Right cardiac atrium (tissue), 5 donors: ENCODE results near the gene TIMM23. TPM values are rescaled to one million over a fixed set of nuclear protein-coding genes. Genes with fewer than 3 reads are reported as not detected.
"Not testable (repeated sequence)": the region's sequence is repeated elsewhere in the genome, so short reads cannot be mapped to it uniquely, and the experiment has no call there.

Experiments used
- ATAC-seq, 2 donors: fragments of 200-7000 bp; cut with Tn5 transposase; one replicate each; pipeline versions ENCODE4 v1.8.0 to v1.9.1; 2020; ENCODE audit warnings: moderate library complexity in 2 of 2, mild to moderate bottlenecking in 1 of 2
- DNase-seq, 3 donors: peaks; one replicate each; pipeline ENCODE4 v3.0.0-alpha.2; 2020
- H3K27ac ChIP-seq: one replicate; pipeline ENCODE4 v1.5.1; 2013; ENCODE audit warnings: mild to moderate bottlenecking, low read length, control low read depth, moderate library complexity
- H3K27me3 ChIP-seq: one replicate; pipeline ENCODE4 v1.6.1; 2013; ENCODE audit not compliant: control insufficient read depth, insufficient read depth
- H3K4me1 ChIP-seq: one replicate; pipeline ENCODE4 v1.6.1; 2013; ENCODE audit warnings: low read length; ENCODE audit not compliant: control insufficient read depth, insufficient read depth
- H3K4me3 ChIP-seq: one replicate; pipeline ENCODE4 v1.5.1; 2013; ENCODE audit warnings: low read length, control low read depth
- H3K9me3 ChIP-seq: one replicate; pipeline ENCODE4 v1.6.1; 2013; ENCODE audit warnings: low read length; ENCODE audit not compliant: control insufficient read depth
- WGBS: extraction: QIAGEN DNeasy Blood & Tissue Kit; methylation state at CpG from one replicate; pipeline ENCODE4 v1.1.7; 2013; 5-methylcytosine and 5-hydroxymethylcytosine counted together
- intact Hi-C, 4 donors: fragments of 100-400 bp; cut with DNase I; formaldehyde crosslinking; loops; one replicate each; pipeline versions ENCODE4 v1.11.0 to v1.14.0; 2022 to 2023
- long read RNA-seq, 4 donors: library from polyadenylated mRNA; unstranded; transcript quantifications; one replicate each; pipeline ENCODE4 v2.0.0, GENCODE V29; 2020 to 2021
- polyA plus RNA-seq: library from polyadenylated mRNA; stranded (reverse); fragments of 200-250 nt; gene quantifications from one replicate; pipeline ENCODE4 v1.2.3, GENCODE V29; 2013
- total RNA-seq, 4 donors: library from RNA; stranded (reverse); fragmentation: NEBNext Ultra II Directional; extraction: Animal tissue kit (Norgen Biotek cat#: 25700); gene quantifications; one replicate each; pipeline ENCODE4 v1.2.1, GENCODE V29; 2021
- donor health status: healthy with polysubstance abuse.
- donor health status: DM: no; HTN: yes; CAD: no.
- donor health status: DM: no; HTN: no; CAD: no.
- donor health status: DM: no; HTN: yes; CAD: no; lungs with severe emphysema.
- donor health status: DM: yes; HTN: yes; CAD: no.

Gene TIMM23, protein sequence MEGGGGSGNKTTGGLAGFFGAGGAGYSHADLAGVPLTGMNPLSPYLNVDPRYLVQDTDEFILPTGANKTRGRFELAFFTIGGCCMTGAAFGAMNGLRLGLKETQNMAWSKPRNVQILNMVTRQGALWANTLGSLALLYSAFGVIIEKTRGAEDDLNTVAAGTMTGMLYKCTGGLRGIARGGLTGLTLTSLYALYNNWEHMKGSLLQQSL
- 10 to 100 TPM; 61.2 to 75.7 (median 68.3) TPM for total RNA-seq
- 117 TPM for polyA plus RNA-seq
- long read RNA-seq, donor 1, transcript TIMM23-201 (7 exons, 1,222 nt): major isoform, 71 of 73 reads
- long read RNA-seq, donor 1, partial matches to known transcripts: 0 of 73 reads
- long read RNA-seq, donor 1, other reads (novel, unspliced or antisense): 2 of 73 reads
- long read RNA-seq, donor 2, transcript TIMM23-201 (7 exons, 1,222 nt): major isoform, 44 of 46 reads
- long read RNA-seq, donor 2, partial matches to known transcripts: 0 of 46 reads
- long read RNA-seq, donor 2, other reads (novel, unspliced or antisense): 2 of 46 reads
- long read RNA-seq, donor 3, transcript TIMM23-201 (7 exons, 1,222 nt): major isoform, 117 of 127 reads
- long read RNA-seq, donor 3, partial matches to known transcripts: 3 of 127 reads
- long read RNA-seq, donor 3, other reads (novel, unspliced or antisense): 7 of 127 reads
- long read RNA-seq, donor 4, transcript TIMM23-201 (7 exons, 1,222 nt): major isoform, 30 of 31 reads
- long read RNA-seq, donor 4, partial matches to known transcripts: 0 of 31 reads
- long read RNA-seq, donor 4, other reads (novel, unspliced or antisense): 1 of 31 reads

DNA sequence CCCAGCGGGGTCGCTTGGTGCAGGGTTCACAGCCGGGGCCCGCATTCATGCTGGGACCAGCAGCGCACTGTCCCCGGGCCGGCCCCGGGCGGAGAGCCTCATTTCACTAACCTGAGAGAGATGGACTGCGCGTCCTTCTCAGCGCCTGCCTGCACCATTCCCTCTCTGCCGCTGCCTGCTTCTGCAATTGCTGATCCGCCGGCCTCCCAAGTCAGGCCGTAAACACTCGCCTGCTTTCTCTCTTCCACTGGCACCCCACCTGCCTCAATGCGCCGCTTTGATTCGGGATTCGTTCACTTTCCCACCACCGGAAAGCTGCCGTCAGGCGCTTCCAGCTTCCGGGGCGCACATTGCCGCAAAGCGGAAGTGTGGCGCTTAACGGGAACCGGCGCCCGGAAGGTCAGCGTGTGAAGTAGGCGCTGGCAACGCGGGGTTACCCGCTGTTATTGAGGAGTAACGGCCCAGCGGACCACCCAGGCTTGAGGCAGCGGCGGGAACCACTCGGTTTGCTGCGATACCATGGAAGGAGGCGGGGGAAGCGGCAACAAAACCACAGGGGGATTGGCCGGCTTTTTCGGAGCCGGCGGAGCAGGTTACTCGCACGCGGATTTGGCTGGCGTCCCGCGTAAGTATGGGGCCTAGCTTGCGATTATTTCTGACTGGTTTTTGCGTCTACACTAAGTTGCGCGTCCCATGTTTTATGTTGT is at the start of gene TIMM23:
TIMM23 (plus strand) TSS at position 384 of the 707 bp plus-strand sequence; CDS start at position 520, 136 bp downstream.
- DNase-seq (peak; percentile 88 to 93 (median 93)), ATAC-seq (peak; percentile 95 to 97)
- intact Hi-C loops, H3K4me1 ChIP-seq, H3K9me3 ChIP-seq, H3K27me3 ChIP-seq: not testable (repeated sequence)
- peak within 1 kb of the TSS; percentile 83 for H3K27ac ChIP-seq
- H3K4me3 ChIP-seq: peak within 1 kb of the TSS; percentile 68
- under 1% methylated on average over 60 of the region's 60 CpGs for WGBS

DNA sequence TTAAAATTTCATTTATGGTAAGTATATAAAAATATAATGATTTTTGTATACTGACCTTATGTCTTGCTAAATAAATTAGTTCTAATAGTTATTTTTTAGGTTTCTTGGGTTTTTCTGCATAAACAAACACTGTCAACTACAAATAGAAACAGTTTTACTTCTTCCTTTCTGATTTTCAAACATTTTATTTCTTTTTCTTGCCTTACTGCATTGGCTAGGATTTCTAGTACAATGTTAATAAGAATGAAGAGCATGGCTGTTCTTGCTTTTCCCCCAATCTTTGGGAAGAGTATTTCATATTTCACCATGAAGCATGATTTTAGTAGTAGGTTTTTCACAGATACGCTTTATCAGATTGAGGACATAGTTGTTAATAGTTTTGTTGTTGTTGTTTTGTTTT is 45.5 kb upstream of the TIMM23 start:
- DNase-seq, intact Hi-C loops, H3K27ac ChIP-seq, H3K4me3 ChIP-seq, H3K4me1 ChIP-seq, H3K27me3 ChIP-seq, ATAC-seq, H3K9me3 ChIP-seq: not testable (repeated sequence)
- WGBS: 99% methylated on average over 1 of the region's 1 CpG

GRCh38 chr10:45931305-45931704 is 41.0 kb upstream of the TIMM23 start:
- H3K4me3 ChIP-seq, H3K4me1 ChIP-seq, H3K9me3 ChIP-seq, H3K27me3 ChIP-seq, DNase-seq, H3K27ac ChIP-seq, intact Hi-C loops, ATAC-seq: not testable (repeated sequence)
- 85% methylated on average over 3 of the region's 4 CpGs for WGBS

DNA sequence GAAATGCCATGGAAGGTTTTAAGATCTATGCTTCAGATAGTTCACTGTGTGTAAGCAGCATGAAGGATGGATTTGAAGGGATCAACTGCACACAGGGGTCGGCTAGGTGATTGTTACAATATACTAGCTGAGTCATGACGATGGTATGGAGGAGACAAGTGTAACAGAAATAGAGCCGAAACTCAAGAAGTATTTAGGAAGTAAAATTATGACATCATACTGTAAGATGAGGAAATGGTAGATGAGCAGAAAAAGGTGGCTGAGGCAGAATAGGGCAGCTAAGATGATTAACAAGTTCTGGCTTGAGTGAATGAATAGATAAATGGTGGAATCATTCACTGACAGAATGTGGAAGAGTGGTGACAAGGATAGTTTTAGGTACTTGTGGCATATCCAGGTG is 37.5 kb upstream of the TIMM23 start:
- DNase-seq, H3K27me3 ChIP-seq, ATAC-seq, H3K9me3 ChIP-seq, H3K27ac ChIP-seq, intact Hi-C loops, H3K4me3 ChIP-seq, H3K4me1 ChIP-seq: not testable (repeated sequence)
- WGBS: 83% methylated on average over 3 of the region's 3 CpGs

DNA sequence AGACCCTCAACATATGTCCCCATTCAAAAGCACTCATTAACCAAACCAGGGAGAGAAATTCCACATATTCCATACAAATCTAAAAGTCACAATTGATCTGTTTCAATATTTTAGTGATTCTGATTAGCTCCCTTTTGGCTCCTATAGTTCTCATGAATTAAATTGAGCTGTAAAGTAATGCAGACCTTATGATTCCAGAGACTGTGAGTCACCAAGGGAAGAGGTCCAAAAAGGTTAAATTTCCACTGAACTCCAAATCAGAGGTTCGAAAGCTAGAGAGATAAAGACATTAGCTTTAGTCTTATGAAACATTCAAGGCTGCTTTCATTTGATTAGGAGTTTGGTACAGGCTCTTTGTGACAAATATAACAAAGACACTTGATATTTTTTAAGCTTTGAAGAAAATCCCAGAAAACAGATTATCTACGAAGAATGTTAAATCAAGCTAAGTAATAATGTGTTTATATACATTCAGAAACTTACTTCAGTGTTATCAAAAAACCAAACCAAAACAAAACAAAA is 33.1 kb upstream of the TIMM23 start:
- ATAC-seq, H3K9me3 ChIP-seq, H3K4me1 ChIP-seq, H3K27ac ChIP-seq, DNase-seq, intact Hi-C loops, H3K4me3 ChIP-seq, H3K27me3 ChIP-seq: not testable (repeated sequence)
- 45% methylated on average over 2 of the region's 2 CpGs for WGBS

DNA sequence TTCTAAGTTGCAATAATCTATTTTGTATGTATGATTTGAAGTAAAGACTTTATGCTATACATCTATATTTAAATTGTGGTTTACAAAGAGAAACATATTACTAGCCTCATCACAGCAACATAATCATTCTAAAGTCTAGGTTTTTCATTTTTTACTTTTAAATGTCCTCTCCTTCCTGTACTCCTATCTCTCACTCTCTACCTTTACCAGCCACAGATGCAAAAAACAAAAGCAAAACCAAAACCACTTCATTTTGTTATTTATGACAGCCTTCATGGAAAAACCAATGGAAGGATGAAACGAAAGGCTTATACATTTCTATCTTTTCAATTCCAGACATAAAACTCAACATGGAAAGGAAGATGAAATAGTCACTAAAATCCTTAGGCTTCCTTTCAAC is 31.1 kb upstream of the TIMM23 start:
- H3K4me1 ChIP-seq, H3K4me3 ChIP-seq, H3K9me3 ChIP-seq, ATAC-seq, H3K27me3 ChIP-seq, H3K27ac ChIP-seq, DNase-seq, intact Hi-C loops: not testable (repeated sequence)
- no CpG with 5 or more reads among the region's 1 CpG for WGBS

DNA sequence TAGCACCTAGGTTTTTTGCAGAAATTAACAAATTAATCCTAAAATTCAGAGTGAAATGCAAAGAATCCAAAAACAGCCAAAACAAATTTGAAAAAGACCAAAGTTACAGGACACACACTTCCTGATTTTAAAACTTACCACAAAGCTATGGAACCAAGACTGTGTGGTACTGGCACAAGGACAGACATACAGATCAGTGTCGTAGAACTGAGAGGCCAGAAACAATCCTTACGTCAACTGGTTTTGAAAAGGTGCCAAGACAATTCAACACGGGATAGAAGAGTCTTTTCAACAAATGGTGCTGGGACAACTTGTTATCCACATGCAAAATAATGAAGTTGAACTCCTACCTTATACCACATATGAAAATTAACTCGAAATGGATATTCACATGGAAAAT is 26.8 kb upstream of the TIMM23 start:
- H3K4me1 ChIP-seq, intact Hi-C loops, DNase-seq, H3K4me3 ChIP-seq, ATAC-seq, H3K27ac ChIP-seq, H3K9me3 ChIP-seq, H3K27me3 ChIP-seq: not testable (repeated sequence)
- WGBS: 65% methylated on average over 4 of the region's 4 CpGs

DNA sequence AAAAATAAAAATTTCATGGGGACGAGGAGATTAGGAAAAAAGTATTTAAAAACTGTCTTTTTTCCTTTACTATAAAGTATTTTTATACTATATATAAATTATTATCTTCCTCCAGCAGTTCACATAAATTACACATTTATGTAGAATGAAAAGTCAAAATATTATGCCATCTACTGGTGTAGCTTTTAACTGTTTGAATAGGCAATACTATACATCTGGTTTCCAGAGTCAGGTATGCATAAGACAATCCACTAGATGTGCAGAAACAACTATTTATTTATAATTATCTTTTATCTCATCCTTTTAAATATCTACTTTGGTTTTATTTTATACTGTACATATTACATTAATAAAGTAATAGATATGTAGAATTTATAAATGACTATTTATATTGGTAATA is 24.9 kb upstream of the TIMM23 start:
- H3K27me3 ChIP-seq, H3K4me3 ChIP-seq, H3K4me1 ChIP-seq, H3K27ac ChIP-seq, H3K9me3 ChIP-seq, intact Hi-C loops, ATAC-seq, DNase-seq: not testable (repeated sequence)
- WGBS: 93% methylated on average over 1 of the region's 1 CpG

- H3K4me3 ChIP-seq, ATAC-seq, H3K4me1 ChIP-seq, DNase-seq, H3K27ac ChIP-seq, H3K9me3 ChIP-seq, intact Hi-C loops, H3K27me3 ChIP-seq: not testable (repeated sequence)
Measured at GRCh38 chr10:45948801-45949200, 23.5 kb upstream of the TIMM23 start.

- intact Hi-C loops, H3K4me3 ChIP-seq, DNase-seq, H3K27me3 ChIP-seq, ATAC-seq, H3K4me1 ChIP-seq, H3K9me3 ChIP-seq, H3K27ac ChIP-seq: not testable (repeated sequence)
- WGBS: 91% methylated on average over 4 of the region's 4 CpGs
Measured at GRCh38 chr10:45954367-45954766, 17.9 kb upstream of the TIMM23 start.
